Measurements from ENCODE around the gene POU5F1.

The POU5F1 gene

DNA sequence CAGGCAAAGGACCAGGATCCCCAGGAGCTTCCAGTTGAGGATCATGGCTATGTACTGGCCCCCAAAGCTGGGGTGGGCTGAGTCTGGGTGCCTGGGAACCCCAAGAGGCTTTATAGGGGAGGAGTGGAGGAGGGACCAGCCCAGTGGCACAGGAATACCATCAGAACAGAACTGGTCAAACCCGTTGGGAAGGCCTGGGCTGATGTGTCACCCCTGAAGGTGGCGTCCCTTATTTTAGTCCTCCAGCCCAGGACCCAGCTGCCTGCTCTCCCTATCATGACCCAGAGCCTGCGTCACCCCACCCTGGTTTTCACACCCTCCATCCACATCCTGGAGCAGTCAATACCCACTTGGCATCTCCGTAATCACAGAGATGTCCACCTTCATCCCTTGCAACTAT, 31.5 kb downstream of the POU5F1 start, which contains the start of gene PSORS1C2:
TSS of gene PSORS1C2 (minus strand) at position 85 of the 400 bp plus-strand sequence. CDS start at position 45, 40 bp downstream.
- no peak within 1 kb of the TSS for H3K4me3 ChIP-seq (replicated peaks; ENCODE audit: low read depth, low read length)
- TF ChIP-seq, protein P1, sequence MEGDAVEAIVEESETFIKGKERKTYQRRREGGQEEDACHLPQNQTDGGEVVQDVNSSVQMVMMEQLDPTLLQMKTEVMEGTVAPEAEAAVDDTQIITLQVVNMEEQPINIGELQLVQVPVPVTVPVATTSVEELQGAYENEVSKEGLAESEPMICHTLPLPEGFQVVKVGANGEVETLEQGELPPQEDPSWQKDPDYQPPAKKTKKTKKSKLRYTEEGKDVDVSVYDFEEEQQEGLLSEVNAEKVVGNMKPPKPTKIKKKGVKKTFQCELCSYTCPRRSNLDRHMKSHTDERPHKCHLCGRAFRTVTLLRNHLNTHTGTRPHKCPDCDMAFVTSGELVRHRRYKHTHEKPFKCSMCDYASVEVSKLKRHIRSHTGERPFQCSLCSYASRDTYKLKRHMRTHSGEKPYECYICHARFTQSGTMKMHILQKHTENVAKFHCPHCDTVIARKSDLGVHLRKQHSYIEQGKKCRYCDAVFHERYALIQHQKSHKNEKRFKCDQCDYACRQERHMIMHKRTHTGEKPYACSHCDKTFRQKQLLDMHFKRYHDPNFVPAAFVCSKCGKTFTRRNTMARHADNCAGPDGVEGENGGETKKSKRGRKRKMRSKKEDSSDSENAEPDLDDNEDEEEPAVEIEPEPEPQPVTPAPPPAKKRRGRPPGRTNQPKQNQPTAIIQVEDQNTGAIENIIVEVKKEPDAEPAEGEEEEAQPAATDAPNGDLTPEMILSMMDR (IDR thresholded peaks at IDR 0.05; ENCODE audit: low read length, missing control alignments) = no peak
- no peak for DNase-seq (ENCODE audit: low read depth)

DNA sequence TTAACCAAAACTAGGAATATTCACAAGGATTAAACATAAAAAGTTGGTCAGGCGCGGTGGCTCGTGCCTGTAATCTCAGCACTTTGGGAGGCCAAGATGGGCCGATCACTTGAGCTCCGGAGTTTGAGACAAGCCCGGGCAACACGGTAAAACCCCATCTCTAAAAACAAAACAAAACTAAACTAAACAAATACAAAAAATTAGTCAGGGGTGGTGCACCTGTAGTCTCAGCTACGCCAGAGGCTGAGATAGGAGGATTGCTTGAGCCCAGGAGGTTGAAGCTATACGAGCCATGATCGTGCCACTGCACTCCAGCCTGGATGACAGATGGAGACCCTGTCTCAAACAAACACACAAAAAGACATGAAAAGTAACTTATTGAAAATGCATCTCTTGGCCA, 34.8 kb downstream of the POU5F1 start:
- TF ChIP-seq, protein P1 (IDR thresholded peaks at IDR 0.05; ENCODE audit: low read length, missing control alignments) = no peak
- no peak overlapping the region for H3K4me3 ChIP-seq (replicated peaks; ENCODE audit: low read depth, low read length)
- no peak for DNase-seq (ENCODE audit: low read depth)

DNA sequence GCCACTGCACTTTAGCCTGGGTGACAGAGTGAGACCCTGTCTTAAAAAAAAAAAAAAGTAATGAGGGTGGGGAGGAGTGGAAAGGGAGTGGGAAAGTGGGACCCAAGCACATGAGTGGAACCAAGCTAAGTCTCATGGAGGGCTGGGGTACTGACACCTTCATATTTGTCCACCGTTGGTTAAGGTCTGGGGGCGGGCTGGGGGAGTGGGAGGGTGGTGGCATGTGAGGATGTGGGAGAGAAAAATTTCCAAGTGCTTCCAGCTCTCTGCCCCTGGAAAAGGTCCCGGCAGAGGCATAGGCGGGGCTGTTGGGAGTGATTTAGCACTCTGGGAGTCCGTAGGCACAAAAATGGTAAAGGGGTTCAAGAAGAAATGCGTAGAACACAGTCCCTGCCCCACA, 37.7 kb downstream of the POU5F1 start:
- TF ChIP-seq, protein P1 (IDR thresholded peaks at IDR 0.05; ENCODE audit: low read length, missing control alignments) = no peak
- no peak overlapping the region for H3K4me3 ChIP-seq (replicated peaks; ENCODE audit: low read depth, low read length)
- DNase-seq (ENCODE audit: low read depth) = no peak

DNA sequence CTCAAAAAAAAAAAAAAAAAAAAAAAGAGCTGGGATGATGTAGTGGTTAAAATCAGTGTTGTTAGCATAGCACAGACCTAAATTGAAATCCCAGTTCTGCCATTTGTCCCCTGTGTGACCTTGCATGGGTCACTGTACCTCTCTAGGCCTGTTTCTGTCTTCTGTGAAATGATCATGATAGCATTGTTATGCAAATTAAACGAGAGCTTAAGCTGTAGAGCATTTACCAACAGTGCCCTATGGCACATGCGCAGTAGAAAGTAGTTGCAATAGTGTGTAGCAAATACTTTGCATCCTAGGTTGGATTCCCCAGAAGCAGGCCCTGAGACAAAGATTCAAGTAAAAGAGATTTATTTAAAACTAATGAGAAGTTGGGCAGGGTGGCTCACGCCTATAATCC, 38.9 kb downstream of the POU5F1 start:
- no peak for DNase-seq (ENCODE audit: low read depth)
- no peak overlapping the region for H3K4me3 ChIP-seq (replicated peaks; ENCODE audit: low read depth, low read length)
- TF ChIP-seq, protein P1 (IDR thresholded peaks at IDR 0.05; ENCODE audit: low read length, missing control alignments) = no peak

DNA sequence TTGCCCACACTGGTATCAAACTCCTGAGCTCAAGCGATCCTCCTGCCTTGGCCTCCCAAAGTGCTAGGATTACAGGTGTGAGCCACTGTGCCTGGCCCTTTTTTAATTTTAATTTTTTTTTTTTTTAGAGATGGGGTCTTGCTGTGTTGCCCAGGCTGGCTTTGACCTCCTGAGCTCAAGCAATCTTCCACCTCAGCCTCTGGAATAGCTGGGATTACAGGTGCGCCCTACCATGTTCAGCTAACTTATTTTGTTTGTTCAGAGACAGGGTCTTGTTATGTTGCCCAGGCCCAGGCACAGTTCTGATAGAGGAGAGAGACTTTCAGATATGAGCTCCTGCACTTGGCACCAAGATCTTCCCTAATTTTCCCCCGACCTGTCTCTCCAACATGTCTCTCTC, 39.7 kb downstream of the POU5F1 start:
- no peak overlapping the region for H3K4me3 ChIP-seq (replicated peaks; ENCODE audit: low read depth, low read length)
- TF ChIP-seq, protein P1 (IDR thresholded peaks at IDR 0.05; ENCODE audit: low read length, missing control alignments) = no peak
- no peak for DNase-seq (ENCODE audit: low read depth)

DNA sequence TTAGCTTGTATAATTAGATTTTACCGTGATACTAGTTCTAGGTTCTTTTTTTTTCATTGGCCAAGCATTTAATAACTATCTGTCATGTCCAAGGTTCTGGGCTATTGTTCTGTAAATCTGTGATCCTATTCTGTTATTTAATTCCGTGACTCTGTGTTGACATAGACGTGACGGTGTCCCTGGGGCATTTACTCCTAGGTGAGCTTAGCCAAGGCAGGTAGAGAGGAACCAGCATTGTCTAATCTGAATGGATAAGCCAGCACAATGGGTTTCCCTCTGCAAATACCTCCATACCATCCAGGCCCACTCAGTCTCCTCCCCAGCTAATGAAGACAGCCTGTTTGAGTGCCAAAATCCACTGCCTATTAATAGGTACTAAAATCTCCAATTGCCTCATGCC, 41.4 kb downstream of the POU5F1 start:
- H3K4me3 ChIP-seq (replicated peaks; ENCODE audit: low read depth, low read length) = no peak overlapping the region
- DNase-seq (ENCODE audit: low read depth) = no peak
- TF ChIP-seq, protein P1 (IDR thresholded peaks at IDR 0.05; ENCODE audit: low read length, missing control alignments) = no peak

DNA sequence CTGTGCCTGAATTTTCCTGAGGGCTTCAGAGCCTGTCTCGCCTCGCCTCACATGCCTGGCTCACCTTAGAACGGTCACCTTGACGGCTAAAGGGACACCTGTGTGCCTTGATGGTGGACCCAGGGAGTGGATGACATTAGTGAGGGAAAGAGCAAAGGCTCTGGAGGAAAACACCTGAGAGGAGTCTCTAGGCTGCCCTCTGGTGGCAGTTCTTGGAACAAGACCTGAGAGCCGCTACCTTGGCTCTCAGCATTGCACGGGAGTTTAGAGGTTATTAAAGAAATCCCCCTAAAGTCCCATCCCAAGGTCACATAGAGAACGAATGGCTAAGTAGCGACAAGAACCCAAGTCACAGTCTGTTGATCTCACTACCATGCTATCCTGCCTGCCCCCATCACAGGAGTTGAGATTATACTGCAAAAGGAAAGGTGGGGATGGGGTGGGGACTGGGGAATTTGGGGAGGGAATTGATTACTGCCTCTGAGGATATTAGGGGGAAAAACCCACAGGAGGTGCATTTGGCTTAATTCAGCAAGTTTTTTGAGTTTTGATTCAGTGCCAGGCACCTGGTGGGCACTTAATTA, 42.3 kb downstream of the POU5F1 start:
- TF ChIP-seq, protein P1 (IDR thresholded peaks at IDR 0.05; ENCODE audit: low read length, missing control alignments) = peak; percentile 94
- no peak overlapping the region for H3K4me3 ChIP-seq (replicated peaks; ENCODE audit: low read depth, low read length)
- DNase-seq (ENCODE audit: low read depth) = peak; percentile 39
